Prostate gland (tissue), 2 donors: ENCODE data around the gene KCNQ1. TPM values are rescaled to one million over a fixed set of nuclear protein-coding genes. Genes with fewer than 3 reads are reported as not detected.
"Not testable (repeated sequence)": the region's sequence is repeated elsewhere in the genome, so short reads cannot be mapped to it uniquely, and the experiment has no call there.

ENCODE experiments used
- DNase-seq: peaks from one replicate; pipeline ENCODE4 v3.0.0-alpha.2; 2019; ENCODE audit warnings: low spot score
- H3K27ac ChIP-seq, 2 donors: fragments of 200-600 bp; sonication (generic); 2 replicates each; pipeline ENCODE4 v1.5.1; 2017 to 2019
- H3K27me3 ChIP-seq: fragments of 200-600 bp; sonication (generic); replicated peaks from 2 replicates; pipeline ENCODE4 v1.5.1; 2019; ENCODE audit not compliant: insufficient read depth
- H3K36me3 ChIP-seq, 2 donors: fragments of 200-600 bp; sonication (generic); 1 replicate in 1 of 2; 2 replicates in 1 of 2; pipeline versions ENCODE4 v1.5.1 to v1.8.1; 2017 to 2019
- H3K4me1 ChIP-seq: fragments of 200-600 bp; sonication (generic); replicated peaks from 2 replicates; pipeline ENCODE4 v1.5.1; 2019
- H3K4me3 ChIP-seq, 2 donors: fragments of 200-600 bp; sonication (generic); 2 replicates each; pipeline ENCODE4 v1.5.1; 2017 to 2019
- H3K9me3 ChIP-seq: fragments of 200-600 bp; sonication (generic); 2 replicates; pipeline ENCODE4 v1.5.1; 2017
- CTCF ChIP-seq, 4 experiments: fragments of 200-600 bp in 2 of 4; fragments of 450-650 bp in 2 of 4; sonication (generic) in 2 of 4; IDR thresholded peaks; 1 replicate in 3 of 4; 2 replicates in 1 of 4; pipeline ENCODE4 v1.5.1; 2016 to 2019; ENCODE audit warnings: antibody characterized with exemption in 4 of 4, mild to moderate bottlenecking in 2 of 4, moderate library complexity in 2 of 4
- POLR2A ChIP-seq: fragments of 450-650 bp; IDR thresholded peaks from one replicate; pipeline ENCODE4 v1.6.1; 2016; ENCODE audit warnings: antibody characterized with exemption, mild to moderate bottlenecking
- POLR2AphosphoS5 ChIP-seq: sonication (generic); formaldehyde crosslinking; IDR thresholded peaks from one replicate; pipeline ENCODE4 v1.6.1; 2017; ENCODE audit warnings: antibody characterized with exemption
- WGBS: methylation state at CpG from one replicate; pipeline ENCODE4 v1.1.5; 2018; 5-methylcytosine and 5-hydroxymethylcytosine counted together
- intact Hi-C: fragments of 100-400 bp; cut with DNase I; formaldehyde crosslinking; loops from one replicate; pipeline ENCODE4 v1.14.2; 2022
- total RNA-seq, 2 donors: library from RNA; depleted of rRNA; stranded (reverse); fragments of >200 nt; gene quantifications; one replicate each; pipeline ENCODE4 v1.1.0, GENCODE V29; 2016

The KCNQ1 gene
- total RNA-seq, 2 donors from 2014 or later = 10.0 to 33.8 TPM

GRCh38 chr11:2630679-2631078 lies 185.9 kb downstream of the KCNQ1 start:
- 100% methylated on average over 1 of the region's 1 CpG for WGBS
- TF ChIP-seq CTCF (IDR thresholded peaks at IDR 0.05) = no peak
- no peaks in the 10 kb centered on the region for H3K4me1 ChIP-seq
- no peak overlapping the region for H3K27ac ChIP-seq
- intact Hi-C loops = no loop called here
- H3K36me3 ChIP-seq = no peaks in the 10 kb centered on the region
- H3K27me3 ChIP-seq = no peaks in the 10 kb centered on the region
- no peak overlapping the region for H3K4me3 ChIP-seq
- no peaks in the 10 kb centered on the region for H3K9me3 ChIP-seq
- no peak for DNase-seq

GRCh38 chr11:2631161-2631560 lies 186.4 kb downstream of the KCNQ1 start:
- Histone ChIP-seq H3K36me3 (no peaks in the 10 kb centered on the region), H3K4me1 (no peaks in the 10 kb centered on the region), H3K4me3 (no peak overlapping the region), H3K27ac (no peak overlapping the region), H3K27me3 (no peaks in the 10 kb centered on the region), H3K9me3 (no peaks in the 10 kb centered on the region)
- DNase-seq = no peak
- TF ChIP-seq CTCF (IDR thresholded peaks at IDR 0.05) = no peak
- intact Hi-C loops = no loop called here
- 51% methylated on average over 1 of the region's 1 CpG for WGBS

- H3K27me3 ChIP-seq = not testable (repeated sequence)
- WGBS = 98% methylated on average over 13 of the region's 13 CpGs
Observed at GRCh38 chr11:2639763-2640162, 195.0 kb downstream of the KCNQ1 start.

GRCh38 chr11:2641623-2642022 lies 196.8 kb downstream of the KCNQ1 start:
- H3K4me3 ChIP-seq = no peak overlapping the region
- no peaks in the 10 kb centered on the region for H3K36me3 ChIP-seq
- no peak for TF ChIP-seq POLR2AphosphoS5
- no peak overlapping the region for H3K27ac ChIP-seq
- H3K9me3 ChIP-seq = no peaks in the 10 kb centered on the region
- 94% methylated on average over 1 of the region's 1 CpG for WGBS
- H3K27me3 ChIP-seq = no peaks in the 10 kb centered on the region
- intact Hi-C loops = no loop called here
- no peaks in the 10 kb centered on the region for H3K4me1 ChIP-seq
- no peak for DNase-seq

More at GRCh38 chr11:2639763-2640162, 195.0 kb downstream of the KCNQ1 start:
- H3K4me1 ChIP-seq, H3K27ac ChIP-seq, intact Hi-C loops, DNase-seq, H3K4me3 ChIP-seq, H3K9me3 ChIP-seq, H3K36me3 ChIP-seq: not testable (repeated sequence)

- Histone ChIP-seq H3K4me3 (no peak overlapping the region), H3K27me3 (no peaks in the 10 kb centered on the region), H3K27ac (no peak overlapping the region), H3K9me3 (no peaks in the 10 kb centered on the region), H3K36me3 (no peaks in the 10 kb centered on the region), H3K4me1 (no peaks in the 10 kb centered on the region)
- WGBS = 91% methylated on average over 3 of the region's 3 CpGs
- DNase-seq = no peak
- no peak for TF ChIP-seq POLR2AphosphoS5
- no peak for TF ChIP-seq CTCF (IDR thresholded peaks at IDR 0.05)
- no peak for TF ChIP-seq POLR2A
- intact Hi-C loops = no loop called here
Observed at GRCh38 chr11:2643746-2644145, 198.9 kb downstream of the KCNQ1 start.

GRCh38 chr11:2644844-2645778 lies 200.3 kb downstream of the KCNQ1 start:
- TF ChIP-seq CTCF (IDR thresholded peaks at IDR 0.05) (no peak), POLR2A (no peak), POLR2AphosphoS5 (no peak)
- no peak overlapping the region for H3K4me3 ChIP-seq
- no peaks in the 10 kb centered on the region for H3K9me3 ChIP-seq
- no peak overlapping the region for H3K27ac ChIP-seq
- no peaks in the 10 kb centered on the region for H3K27me3 ChIP-seq
- no peaks in the 10 kb centered on the region for H3K4me1 ChIP-seq
- WGBS = 93% methylated on average over 4 of the region's 4 CpGs
- H3K36me3 ChIP-seq = no peaks in the 10 kb centered on the region
- intact Hi-C loops = no loop called here
- DNase-seq = no peak
